Breast epithelium (tissue), 4 donors: ENCODE results near the gene DPF1. TPM values are rescaled to one million over a fixed set of nuclear protein-coding genes. Genes with fewer than 3 reads are reported as not detected.
"Not testable (repeated sequence)": the region's sequence is repeated elsewhere in the genome, so short reads cannot be mapped to it uniquely, and the experiment has no call there.

Experiments
- DNase-seq, 2 donors: peaks; one replicate each; pipeline ENCODE4 v3.0.0-alpha.2; 2019; ENCODE audit warnings: low spot score in 2 of 2
- H3K27ac ChIP-seq, 2 donors: fragments of 200-600 bp; sonication (generic) in 1 of 2; one replicate each; pipeline ENCODE4 v1.5.1; 2016 to 2019; ENCODE audit warnings: mild to moderate bottlenecking in 1 of 2
- H3K27me3 ChIP-seq, 2 donors: fragments of 200-600 bp; sonication (generic) in 1 of 2; one replicate each; pipeline versions ENCODE4 v1.5.1 to v1.6.0; 2017 to 2019; ENCODE audit warnings: control low read depth in 1 of 2, mild to moderate bottlenecking in 1 of 2
- H3K36me3 ChIP-seq: fragments of 200-600 bp; one replicate; pipeline ENCODE4 v1.5.1; 2019
- H3K4me1 ChIP-seq, 2 donors: fragments of 200-600 bp; sonication (generic); one replicate each; pipeline ENCODE4 v1.5.1; 2016 to 2019; ENCODE audit warnings: control low read depth in 1 of 2
- H3K4me3 ChIP-seq, 3 donors: fragments of 200-600 bp; sonication (generic); 1 replicate in 2 of 3; 2 replicates in 1 of 3; pipeline ENCODE4 v1.5.1; 2016 to 2019; ENCODE audit warnings: mild to moderate bottlenecking in 3 of 3, moderate library complexity in 2 of 3
- H3K9me3 ChIP-seq, 2 donors: fragments of 200-600 bp; sonication (generic) in 1 of 2; one replicate each; pipeline ENCODE4 v1.5.1; 2016 to 2019; ENCODE audit warnings: control low read depth in 1 of 2
- POLR2A ChIP-seq: fragments of 450-650 bp; IDR thresholded peaks from one replicate; pipeline ENCODE4 v1.6.1; 2016; ENCODE audit warnings: antibody characterized with exemption, mild to moderate bottlenecking, moderate library complexity
- POLR2AphosphoS5 ChIP-seq, 3 donors: sonication (generic); formaldehyde crosslinking; IDR thresholded peaks; one replicate each; pipeline ENCODE4 v1.6.1; 2017; ENCODE audit warnings: antibody characterized with exemption in 3 of 3
- intact Hi-C: fragments of 100-400 bp; cut with DNase I; formaldehyde crosslinking; loops from one replicate; pipeline ENCODE4 v1.15.1; 2023; ENCODE audit warnings: low total_unique reads
- total RNA-seq, 3 donors: library from RNA; depleted of rRNA; stranded (reverse); fragments of >200 nt; gene quantifications; one replicate each; pipeline ENCODE4 v1.1.0, GENCODE V29; 2016
- TF ChIP-seq, protein P1 (sequence below), 3 donors: fragments of 450-650 bp; IDR thresholded peaks; one replicate each; pipeline ENCODE4 v1.5.1; 2016 to 2017; ENCODE audit warnings: antibody characterized with exemption in 3 of 3, mild to moderate bottlenecking in 3 of 3, moderate library complexity in 3 of 3

Gene DPF1
- total RNA-seq, 3 donors from 2014 or later = not detected

DNA sequence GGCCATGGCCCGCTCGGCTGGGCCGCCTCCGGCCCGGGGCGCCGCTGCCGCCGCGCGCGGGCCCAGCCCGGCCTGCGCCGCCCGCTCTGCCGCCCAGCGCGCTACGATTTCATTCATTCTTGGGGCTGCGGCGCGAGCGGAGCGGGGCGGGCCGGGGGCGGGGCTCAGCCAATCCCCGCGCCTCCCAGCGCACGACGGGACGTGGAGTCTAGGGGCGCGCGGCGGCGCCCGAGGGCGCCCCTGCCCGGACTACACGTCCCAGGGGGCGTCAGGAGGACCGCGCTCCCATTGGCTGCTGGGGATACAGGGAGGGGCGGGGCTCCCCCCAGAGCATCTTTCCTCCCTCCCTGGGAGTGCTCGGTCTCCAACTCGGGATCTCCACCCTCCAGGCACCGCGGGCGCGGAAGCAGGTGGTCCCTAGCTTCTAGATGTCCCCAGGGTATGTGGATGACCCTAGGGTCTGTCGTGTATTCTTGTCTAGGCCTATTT, 5.6 kb upstream of the DPF1 start:
- no peaks in the 10 kb centered on the region for H3K36me3 ChIP-seq
- H3K9me3 ChIP-seq = no peaks in the 10 kb centered on the region
- intact Hi-C loops = no loop called here
- TF ChIP-seq POLR2AphosphoS5 (IDR thresholded peaks at IDR 0.05) = no peak
- TF ChIP-seq, protein P1, sequence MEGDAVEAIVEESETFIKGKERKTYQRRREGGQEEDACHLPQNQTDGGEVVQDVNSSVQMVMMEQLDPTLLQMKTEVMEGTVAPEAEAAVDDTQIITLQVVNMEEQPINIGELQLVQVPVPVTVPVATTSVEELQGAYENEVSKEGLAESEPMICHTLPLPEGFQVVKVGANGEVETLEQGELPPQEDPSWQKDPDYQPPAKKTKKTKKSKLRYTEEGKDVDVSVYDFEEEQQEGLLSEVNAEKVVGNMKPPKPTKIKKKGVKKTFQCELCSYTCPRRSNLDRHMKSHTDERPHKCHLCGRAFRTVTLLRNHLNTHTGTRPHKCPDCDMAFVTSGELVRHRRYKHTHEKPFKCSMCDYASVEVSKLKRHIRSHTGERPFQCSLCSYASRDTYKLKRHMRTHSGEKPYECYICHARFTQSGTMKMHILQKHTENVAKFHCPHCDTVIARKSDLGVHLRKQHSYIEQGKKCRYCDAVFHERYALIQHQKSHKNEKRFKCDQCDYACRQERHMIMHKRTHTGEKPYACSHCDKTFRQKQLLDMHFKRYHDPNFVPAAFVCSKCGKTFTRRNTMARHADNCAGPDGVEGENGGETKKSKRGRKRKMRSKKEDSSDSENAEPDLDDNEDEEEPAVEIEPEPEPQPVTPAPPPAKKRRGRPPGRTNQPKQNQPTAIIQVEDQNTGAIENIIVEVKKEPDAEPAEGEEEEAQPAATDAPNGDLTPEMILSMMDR (IDR thresholded peaks at IDR 0.05) = no peak
- TF ChIP-seq POLR2A = no peak
- DNase-seq = no peak
- peaks cover 11 to 53% of the 10 kb centered on the region in 2 donors for H3K27me3 ChIP-seq
- H3K4me3 ChIP-seq = peak overlapping the region in 1 of 3 donors; percentile 54
- H3K4me1 ChIP-seq = peaks cover 7 to 8% of the 10 kb centered on the region in 2 donors
- no peak overlapping the region for H3K27ac ChIP-seq

DNA sequence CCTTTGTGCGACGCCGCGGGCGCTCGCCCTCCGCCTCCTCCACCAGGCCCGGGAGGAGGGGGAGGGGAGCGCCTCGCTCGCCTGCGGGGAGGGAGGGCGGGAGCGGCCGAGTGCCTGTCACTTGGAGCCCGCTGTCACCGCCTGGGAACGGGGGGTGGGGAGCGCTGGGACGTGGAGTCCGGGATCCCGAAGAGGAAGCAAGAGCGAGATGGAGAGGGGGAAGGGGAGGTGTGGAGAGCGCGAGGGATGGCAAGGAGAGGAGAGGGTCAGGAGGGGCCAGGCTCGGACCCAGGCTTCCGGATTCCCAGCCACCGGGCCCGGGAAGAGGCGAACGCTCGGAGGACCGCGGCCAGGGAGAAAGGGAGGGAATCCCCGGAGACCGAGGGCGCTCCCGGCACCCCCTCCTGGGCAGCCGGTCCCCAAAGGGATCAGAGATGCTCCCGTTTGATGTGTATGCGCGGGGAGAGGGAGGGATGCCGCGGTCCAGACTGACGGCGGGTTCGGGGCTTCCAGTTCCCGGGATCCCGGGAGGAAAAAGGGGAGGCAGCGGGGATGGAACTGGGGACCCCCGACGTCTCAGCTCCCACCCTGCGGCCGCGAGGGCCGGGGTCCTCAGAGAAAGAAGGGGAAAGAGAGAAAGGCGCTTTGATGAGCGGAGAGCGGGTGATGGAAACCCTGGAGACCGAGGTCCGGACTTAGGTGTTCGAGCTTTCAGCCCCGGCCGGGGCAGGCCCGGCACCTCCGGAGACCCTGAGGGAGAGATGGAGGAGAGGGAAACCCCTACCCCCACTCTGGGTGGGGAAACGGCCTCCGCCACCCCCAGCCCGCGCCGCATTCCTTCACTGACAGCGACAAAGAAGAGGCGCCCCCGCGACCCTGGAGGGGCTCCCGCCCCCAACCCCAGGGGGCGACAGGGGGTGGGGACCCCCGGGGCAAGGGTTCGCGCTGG, 4.7 kb upstream of the DPF1 start:
- H3K36me3 ChIP-seq = no peaks in the 10 kb centered on the region
- no peak overlapping the region for H3K27ac ChIP-seq
- TF ChIP-seq POLR2A (no peak), POLR2AphosphoS5 (IDR thresholded peaks at IDR 0.05) (no peak)
- no peaks in the 10 kb centered on the region for H3K9me3 ChIP-seq
- H3K4me1 ChIP-seq = peaks cover 7 to 8% of the 10 kb centered on the region in 2 donors
- intact Hi-C loops = no loop called here
- no peak for DNase-seq
- peaks cover 16 to 53% of the 10 kb centered on the region in 2 donors for H3K27me3 ChIP-seq
- peak overlapping the region in 2 of 3 donors; percentile 5 to 54 for H3K4me3 ChIP-seq

DNA sequence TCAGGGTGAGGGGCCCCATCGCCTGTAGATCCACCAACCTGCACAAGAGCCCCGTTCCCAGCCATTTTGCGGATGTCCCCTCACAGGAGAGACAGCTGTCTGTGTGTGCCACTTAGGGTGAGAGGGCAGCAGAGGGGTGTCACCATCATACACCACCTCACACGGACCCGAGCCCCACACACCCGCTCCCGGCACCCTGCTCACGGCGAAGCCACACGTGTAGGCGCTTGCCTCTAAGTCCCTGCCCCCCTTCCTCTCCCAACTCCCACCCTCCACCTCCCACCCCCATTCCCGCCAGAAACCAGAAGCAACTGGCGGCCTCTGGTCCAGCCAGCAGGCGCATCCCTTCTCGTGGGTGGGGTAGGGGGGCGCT, 4.0 kb upstream of the DPF1 start:
- Histone ChIP-seq H3K4me3 (peak overlapping the region in 1 of 3 donors; percentile 54), H3K36me3 (no peaks in the 10 kb centered on the region), H3K4me1 (peaks cover 7 to 8% of the 10 kb centered on the region in 2 donors), H3K27me3 (peaks cover 16 to 53% of the 10 kb centered on the region in 2 donors), H3K27ac (no peak overlapping the region), H3K9me3 (no peaks in the 10 kb centered on the region)
- intact Hi-C loops = no loop called here
- no peak for TF ChIP-seq POLR2AphosphoS5 (IDR thresholded peaks at IDR 0.05)
- TF ChIP-seq POLR2A = no peak
- no peak for DNase-seq

DNA sequence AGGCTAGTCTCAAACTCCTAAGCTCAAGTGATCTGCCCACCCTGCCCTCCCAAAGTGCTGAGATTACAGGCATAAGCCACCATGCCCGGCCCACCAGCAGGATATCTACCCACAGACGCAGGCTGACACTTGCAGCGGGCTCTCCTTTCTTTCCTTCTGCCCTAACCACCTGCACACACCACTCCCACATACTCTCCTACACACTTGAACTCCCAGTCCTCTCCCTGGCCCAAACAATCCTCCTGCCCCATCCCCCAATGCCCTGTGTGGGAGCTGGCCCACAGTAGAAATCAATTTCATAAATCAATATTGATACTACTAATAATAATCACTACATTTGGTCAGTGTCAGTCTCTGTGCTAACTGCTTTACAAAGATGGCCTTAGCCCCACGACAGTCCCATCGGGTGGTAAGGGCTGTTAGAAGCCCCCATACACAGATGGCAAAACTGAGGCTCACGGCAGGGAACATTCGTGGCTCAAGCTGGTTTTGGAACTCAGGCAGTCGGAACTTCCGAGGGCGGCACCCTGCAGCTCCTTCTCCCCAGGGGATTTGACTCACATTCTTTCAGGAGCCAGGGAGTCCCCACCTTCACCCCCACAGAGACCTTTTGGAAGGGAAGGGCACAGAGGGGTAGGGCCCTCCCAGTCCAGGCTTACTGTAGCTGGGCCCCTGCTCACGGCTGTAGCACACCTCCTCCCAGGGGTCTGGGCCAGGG, 3.4 kb upstream of the DPF1 start:
- Histone ChIP-seq H3K9me3 (no peaks in the 10 kb centered on the region), H3K4me3 (no peak overlapping the region), H3K27ac (no peak overlapping the region), H3K36me3 (no peaks in the 10 kb centered on the region), H3K27me3 (peaks cover 16 to 49% of the 10 kb centered on the region in 2 donors), H3K4me1 (peaks cover 7 to 8% of the 10 kb centered on the region in 2 donors)
- DNase-seq = no peak
- intact Hi-C loops = no loop called here
- TF ChIP-seq POLR2AphosphoS5 (IDR thresholded peaks at IDR 0.05) (no peak), POLR2A (no peak)
- TF ChIP-seq, protein P1 (IDR thresholded peaks at IDR 0.05) = no peak

- DNase-seq, H3K4me3 ChIP-seq, intact Hi-C loops, H3K4me1 ChIP-seq, H3K36me3 ChIP-seq, H3K9me3 ChIP-seq, H3K27ac ChIP-seq: not testable (repeated sequence)
- peaks cover 16 to 30% of the 10 kb centered on the region in 2 donors for H3K27me3 ChIP-seq
- TF ChIP-seq, protein P1 (IDR thresholded peaks at IDR 0.05) = peak in 1 of 3 donors; percentile 2
These were observed 819 bp upstream of the DPF1 start for GRCh38 chr19:38224863-38225218.

DNA sequence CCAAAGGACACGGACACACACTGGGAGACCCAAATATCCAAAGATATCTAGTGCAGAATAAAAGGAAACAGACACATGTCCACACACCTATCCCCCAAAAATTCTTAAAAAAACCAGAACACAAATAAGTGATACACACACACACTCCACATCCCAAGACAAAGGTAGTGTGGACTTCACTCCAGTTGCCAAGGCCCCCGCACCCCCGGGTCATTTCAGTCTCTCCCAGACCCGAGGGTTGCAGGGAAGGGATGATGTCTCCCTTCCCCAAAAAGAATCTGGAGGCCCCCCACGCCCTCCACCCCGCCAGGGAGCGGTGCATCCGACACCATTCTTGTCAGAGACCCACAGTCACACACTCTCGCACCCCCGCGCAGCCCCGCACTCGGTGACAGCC, 407 bp downstream of the DPF1 start:
- Histone ChIP-seq H3K27ac (no peak overlapping the region), H3K4me3 (peak overlapping the region; percentile 18 to 72 (median 46)), H3K27me3 (peaks cover 9 to 20% of the 10 kb centered on the region in 2 donors), H3K36me3 (no peaks in the 10 kb centered on the region), H3K9me3 (no peaks in the 10 kb centered on the region), H3K4me1 (peaks cover 1 to 5% of the 10 kb centered on the region in 2 donors)
- TF ChIP-seq, protein P1 (IDR thresholded peaks at IDR 0.05) = no peak
- TF ChIP-seq POLR2A = no peak
- no peak for TF ChIP-seq POLR2AphosphoS5 (IDR thresholded peaks at IDR 0.05)
- intact Hi-C loops = no loop called here
- DNase-seq = no peak
